WERI-Rb-1 (cell line): ENCODE results near the gene SEPTIN7.

Experiments used
- DNase-seq: peaks from one replicate; pipeline ENCODE4 v3.0.0-alpha.2; 2020
- H3K27ac ChIP-seq: fragments of 250-450 bp; sonication (Bioruptor Pico); 2 replicates; pipeline ENCODE4 v1.5.1; 2020; ENCODE audit warnings: mild to moderate bottlenecking, moderate library complexity
- H3K27me3 ChIP-seq: fragments of 250-450 bp; sonication (Bioruptor Pico); 2 replicates; pipeline ENCODE4 v1.5.1; 2021; ENCODE audit warnings: mild to moderate bottlenecking, low read depth, moderate library complexity; ENCODE audit not compliant: insufficient read depth, severe bottlenecking
- H3K36me3 ChIP-seq: fragments of 250-450 bp; sonication (Bioruptor Pico); 2 replicates; pipeline ENCODE4 v1.5.1; 2020; ENCODE audit warnings: mild to moderate bottlenecking, moderate library complexity
- H3K4me3 ChIP-seq: 2 replicates; pipeline ENCODE4 v1.5.1; 2011; ENCODE audit warnings: low read depth, mild to moderate bottlenecking, control low read depth, low read length
- H3K9me3 ChIP-seq: fragments of 250-450 bp; sonication (Bioruptor Pico); 2 replicates; pipeline ENCODE4 v1.5.1; 2021; ENCODE audit warnings: mild to moderate bottlenecking, moderate library complexity; ENCODE audit not compliant: severe bottlenecking
- CTCF ChIP-seq: IDR thresholded peaks from 2 replicates; pipeline ENCODE4 v1.5.1; 2011; ENCODE audit warnings: low read depth, mild to moderate bottlenecking, control low read depth, inconsistent platforms, low read length

The SEPTIN7 gene

DNA sequence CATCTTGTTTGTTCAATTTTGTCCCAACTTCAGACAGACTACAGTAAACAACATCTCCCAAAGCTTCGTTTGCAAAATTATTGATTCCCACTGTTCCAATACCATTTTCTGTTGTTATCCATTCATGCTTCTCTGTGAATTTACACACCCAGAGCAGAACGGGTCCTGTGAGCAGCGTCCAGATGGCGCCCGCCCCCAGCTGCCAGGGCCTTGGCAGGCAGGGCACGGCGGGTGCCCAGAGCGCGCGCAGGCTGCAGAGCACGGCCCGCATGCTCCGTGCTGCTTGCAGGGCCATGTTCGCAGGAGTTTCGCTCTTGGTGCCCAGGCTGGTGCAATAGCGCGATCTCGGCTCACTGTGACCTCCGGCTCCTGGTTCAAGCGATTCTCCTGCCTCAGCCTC is 32.5 kb upstream of the SEPTIN7 start:
- TF ChIP-seq CTCF: no peak
- H3K9me3 ChIP-seq: no peaks in the 10 kb centered on the region
- no peaks in the 10 kb centered on the region for H3K36me3 ChIP-seq
- no peak overlapping the region for H3K27ac ChIP-seq
- DNase-seq: no peak
- no peak overlapping the region for H3K4me3 ChIP-seq
- no peaks in the 10 kb centered on the region for H3K27me3 ChIP-seq

- H3K27me3 ChIP-seq: no peaks in the 10 kb centered on the region
- no peak for TF ChIP-seq CTCF
- no peak for DNase-seq
- H3K36me3 ChIP-seq: no peaks in the 10 kb centered on the region
- no peak overlapping the region for H3K27ac ChIP-seq
- no peaks in the 10 kb centered on the region for H3K9me3 ChIP-seq
- no peak overlapping the region for H3K4me3 ChIP-seq
These were observed 29.1 kb upstream of the SEPTIN7 start for GRCh38 chr7:35771776-35772175.

DNA sequence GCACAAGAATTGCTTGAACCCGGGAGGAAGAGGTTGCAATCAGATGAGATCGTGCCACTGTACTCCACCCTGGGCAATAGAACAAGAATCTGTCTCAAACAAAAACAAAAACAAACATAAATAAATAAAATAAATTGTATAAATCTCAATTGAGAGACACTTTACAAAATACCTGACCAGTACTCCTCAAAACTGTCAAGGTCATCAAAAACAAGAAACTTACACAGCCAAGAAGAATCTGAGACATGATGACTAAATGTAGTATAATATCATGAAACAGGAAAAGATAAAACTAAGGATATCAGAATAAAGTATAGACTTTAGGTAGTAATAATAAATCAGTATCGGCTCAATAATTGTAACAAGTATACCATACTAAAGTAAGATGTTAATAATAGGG is 26.9 kb upstream of the SEPTIN7 start:
- no peaks in the 10 kb centered on the region for H3K27me3 ChIP-seq
- no peaks in the 10 kb centered on the region for H3K36me3 ChIP-seq
- no peak overlapping the region for H3K4me3 ChIP-seq
- no peaks in the 10 kb centered on the region for H3K9me3 ChIP-seq
- no peak for TF ChIP-seq CTCF
- H3K27ac ChIP-seq: no peak overlapping the region
- DNase-seq: no peak

GRCh38 chr7:35776686-35777085 is 24.2 kb upstream of the SEPTIN7 start:
- H3K9me3 ChIP-seq: no peaks in the 10 kb centered on the region
- H3K27ac ChIP-seq: no peak overlapping the region
- no peak overlapping the region for H3K4me3 ChIP-seq
- H3K27me3 ChIP-seq: no peaks in the 10 kb centered on the region
- H3K36me3 ChIP-seq: no peaks in the 10 kb centered on the region
- no peak for DNase-seq
- TF ChIP-seq CTCF: no peak

- no peak overlapping the region for H3K27ac ChIP-seq
- no peak for TF ChIP-seq CTCF
- H3K27me3 ChIP-seq: no peaks in the 10 kb centered on the region
- H3K4me3 ChIP-seq: no peak overlapping the region
- no peak for DNase-seq
- H3K9me3 ChIP-seq: no peaks in the 10 kb centered on the region
- H3K36me3 ChIP-seq: no peaks in the 10 kb centered on the region
These were observed 23.7 kb upstream of the SEPTIN7 start for GRCh38 chr7:35777121-35777520.

GRCh38 chr7:35780070-35780469 is 20.8 kb upstream of the SEPTIN7 start:
- Histone ChIP-seq H3K27me3 (no peaks in the 10 kb centered on the region), H3K27ac (no peak overlapping the region), H3K9me3 (no peaks in the 10 kb centered on the region), H3K4me3 (no peak overlapping the region), H3K36me3 (no peaks in the 10 kb centered on the region)
- no peak for DNase-seq
- no peak for TF ChIP-seq CTCF
